B cell (primary cell): ENCODE measurements around the gene UGT2B15. TPM values are rescaled to one million over a fixed set of nuclear protein-coding genes. Genes with fewer than 3 reads are reported as not detected.

ENCODE experiments used
- ATAC-seq: fragments of 200-7000 bp; cut with Tn5 transposase; one replicate; pipeline ENCODE4 v1.10.0; 2021; ENCODE audit warnings: low read depth, mild to moderate bottlenecking, moderate number of reproducible peaks, moderate library complexity
- CTCF ChIA-PET: fragments of 350-600 bp; sonication (Branson Sonifier 250); formaldehyde crosslinking; loops from one replicate; lab custom pipeline; 2021; ENCODE audit warnings: antibody characterized with exemption, inconsistent platforms; lab: Charles Lee
- POLR2A ChIA-PET: fragments of 350-600 bp; sonication (Branson Sonifier 250); formaldehyde crosslinking; loops from one replicate; lab custom pipeline; 2021; ENCODE audit warnings: antibody characterized with exemption; lab: Charles Lee
- DNase-seq: peaks from one replicate; pipeline ENCODE4 v3.0.0; 2013
- H2AFZ ChIP-seq: 2 replicates; pipeline ENCODE4 v1.6.1; 2012; ENCODE audit warnings: mild to moderate bottlenecking, low read depth, low read length; ENCODE audit not compliant: insufficient read depth, poor library complexity, severe bottlenecking
- H3K27ac ChIP-seq, 2 donors: 1 replicate in 1 of 2; 2 replicates in 1 of 2; pipeline ENCODE4 v1.5.1; 2012 to 2013; ENCODE audit warnings: low read length in 2 of 2, mild to moderate bottlenecking in 2 of 2, moderate library complexity in 1 of 2
- H3K27me3 ChIP-seq, 4 experiments: fragments of 200-600 bp in 1 of 4; sonication (generic) in 1 of 4; replicated peaks in 1 of 4; 1 replicate in 2 of 4; 2 replicates in 2 of 4; pipeline versions ENCODE4 v1.6.1 to v1.7.0; 2013 to 2016; ENCODE audit warnings: low read length in 3 of 4, mild to moderate bottlenecking in 2 of 4, mixed read lengths in 1 of 4, moderate library complexity in 1 of 4; ENCODE audit not compliant: insufficient read depth in 4 of 4, control insufficient read depth in 3 of 4; ENCODE audit errors: control extremely low read depth in 1 of 4
- H3K36me3 ChIP-seq, 2 experiments: replicated peaks in 1 of 2; 1 replicate in 1 of 2; 2 replicates in 1 of 2; pipeline versions ENCODE4 v1.6.1 to v1.7.1; 2013; ENCODE audit warnings: low read length in 1 of 2; ENCODE audit not compliant: insufficient read depth in 2 of 2, control insufficient read depth in 1 of 2; ENCODE audit errors: control extremely low read depth in 1 of 2, extremely low read depth in 1 of 2
- H3K4me1 ChIP-seq, 2 donors: fragments of 200-600 bp in 1 of 2; sonication (generic) in 1 of 2; 1 replicate in 1 of 2; 2 replicates in 1 of 2; pipeline versions ENCODE4 v1.5.1 to v1.6.1; 2013 to 2017; ENCODE audit warnings: low read length in 2 of 2; ENCODE audit not compliant: control insufficient read depth in 2 of 2, insufficient read depth in 2 of 2
- H3K4me2 ChIP-seq: replicated peaks from 2 replicates; pipeline ENCODE3; 2012; ENCODE audit warnings: mild to moderate bottlenecking, low read depth, low read length; ENCODE audit not compliant: poor library complexity, severe bottlenecking
- H3K4me3 ChIP-seq, 5 experiments: fragments of 200-600 bp in 1 of 5; sonication (generic) in 1 of 5; 1 replicate in 3 of 5; 2 replicates in 2 of 5; pipeline versions ENCODE4 v1.5.1 to v1.7.0; 2011 to 2016; ENCODE audit warnings: low read length in 4 of 5, mild to moderate bottlenecking in 4 of 5, low read depth in 2 of 5, control low read depth in 1 of 5, moderate library complexity in 1 of 5; ENCODE audit not compliant: insufficient read depth in 1 of 5; ENCODE audit errors: control extremely low read depth in 1 of 5, extremely low read depth in 1 of 5
- H3K79me2 ChIP-seq: fragments of 200-600 bp; sonication (generic); one replicate; pipeline ENCODE4 v1.6.0; 2016; ENCODE audit warnings: low read length; ENCODE audit not compliant: control insufficient read depth, insufficient read depth
- H3K9ac ChIP-seq: fragments of 200-600 bp; sonication (generic); 2 replicates; pipeline ENCODE4 v1.6.1; 2017; ENCODE audit warnings: mild to moderate bottlenecking, low read length, moderate library complexity
- H3K9me3 ChIP-seq, 3 donors: one replicate each; pipeline versions ENCODE4 v1.6.1 to v1.7.1; 2013; ENCODE audit warnings: low read length in 2 of 3; ENCODE audit not compliant: control insufficient read depth in 2 of 3, insufficient read depth in 1 of 3; ENCODE audit errors: control extremely low read depth in 1 of 3
- H4K20me1 ChIP-seq: 2 replicates; pipeline ENCODE4 v1.6.0; 2012; ENCODE audit warnings: mild to moderate bottlenecking, low read length; ENCODE audit not compliant: insufficient read depth, control insufficient read depth, poor library complexity, severe bottlenecking
- H3K27ac Mint-ChIP-seq: one replicate; pipeline ENCODE4 v1.8.0; 2021; ENCODE audit warnings: mixed read lengths
- H3K27me3 Mint-ChIP-seq: one replicate; pipeline ENCODE4 v1.8.0; 2021; ENCODE audit warnings: mixed read lengths
- H3K4me1 Mint-ChIP-seq: one replicate; pipeline ENCODE4 v1.8.0; 2021; ENCODE audit warnings: mixed read lengths
- H3K4me3 Mint-ChIP-seq: one replicate; pipeline ENCODE4 v1.8.0; 2021; ENCODE audit warnings: mixed read lengths
- H3K9me3 Mint-ChIP-seq: one replicate; pipeline ENCODE4 v1.8.0; 2022; ENCODE audit warnings: mixed read lengths; ENCODE audit not compliant: insufficient read depth
- CTCF ChIP-seq: fragments of 200-600 bp; IDR thresholded peaks from one replicate; pipeline ENCODE4 v1.8.0; 2022; ENCODE audit warnings: antibody characterized with exemption, mild to moderate bottlenecking
- EZH2 ChIP-seq: IDR thresholded peaks from 2 replicates; pipeline ENCODE4 v1.6.1; 2012; ENCODE audit warnings: borderline replicate concordance, low read depth, mild to moderate bottlenecking, moderate library complexity, low read length; ENCODE audit not compliant: insufficient read depth, poor library complexity, severe bottlenecking
- WGBS: methylation state at CpG from one replicate; pipeline ENCODE4 v1.1.5; 2013; ENCODE audit warnings: missing lambda C conversion rate; ENCODE audit not compliant: insufficient coverage; 5-methylcytosine and 5-hydroxymethylcytosine counted together
- intact Hi-C: fragments of 100-400 bp; cut with micrococcal nuclease; formaldehyde crosslinking; loops from one replicate; pipeline ENCODE4 v1.10.0; 2022
- polyA plus RNA-seq: library from polyadenylated mRNA; depleted of rRNA; stranded (reverse); fragments of >200 nt; gene quantifications from 2 replicates; pipeline ENCODE4 v1.2.3, GENCODE V29; 2012
- total RNA-seq, 2 donors: library from RNA; stranded (reverse); fragments of 120-200 nt in 1 of 2; gene quantifications; 1 replicate in 1 of 2; 2 replicates in 1 of 2; pipeline versions ENCODE4 v1.2.3 to v1.2.4, GENCODE V29; 2013 to 2022

The UGT2B15 gene
- total and polyA plus RNA-seq, 2 donors (not counting 1 experiment from before 2014, with no cell fraction given): not detected

DNA sequence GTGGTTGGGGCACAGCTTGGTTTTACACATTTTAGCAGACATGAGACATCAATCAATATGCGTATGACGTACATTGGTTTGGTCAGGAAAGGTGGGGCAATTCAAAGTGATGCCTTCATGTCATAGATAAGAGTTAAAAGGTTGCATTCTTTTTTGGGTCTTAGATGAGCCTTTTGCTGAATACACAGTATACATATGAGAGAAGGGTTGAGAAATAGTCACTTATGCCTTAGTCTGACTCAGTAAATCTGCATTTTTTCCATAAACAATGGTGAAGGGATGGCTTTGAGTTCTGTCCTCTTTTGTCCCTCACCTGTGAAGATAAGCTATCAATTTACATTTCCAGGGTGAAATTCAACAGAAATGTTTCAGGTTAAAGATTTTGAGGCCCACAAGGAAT lies 43.9 kb upstream of the UGT2B15 start:
- H3K79me2 ChIP-seq: no peaks in the 10 kb centered on the region
- H2AFZ ChIP-seq: no peak overlapping the region
- 100% methylated on average over 2 of the region's 2 CpGs for WGBS
- TF ChIP-seq EZH2 (no peak), CTCF (no peak)
- H3K4me3 ChIP-seq: no peak overlapping the region
- ATAC-seq (no peak), DNase-seq (no peak)
- no peak overlapping the region for H3K27ac ChIP-seq
- H3K9me3 ChIP-seq: no peaks in the 10 kb centered on the region
- H3K9ac ChIP-seq: no peak overlapping the region
- H3K4me1 Mint-ChIP-seq: no peaks in the 10 kb centered on the region
- POLR2A ChIA-PET: no interaction called here
- intact Hi-C loops: no loop called here
- no peak overlapping the region for H3K4me3 Mint-ChIP-seq
- H3K36me3 ChIP-seq: no peaks in the 10 kb centered on the region
- no peaks in the 10 kb centered on the region for H4K20me1 ChIP-seq
- H3K27me3 ChIP-seq: no peaks in the 10 kb centered on the region
- H3K27ac Mint-ChIP-seq: no peak overlapping the region
- H3K27me3 Mint-ChIP-seq: no peaks in the 10 kb centered on the region
- H3K4me2 ChIP-seq: no peak overlapping the region
- no peaks in the 10 kb centered on the region for H3K4me1 ChIP-seq
- H3K9me3 Mint-ChIP-seq: peaks cover 2% of the 10 kb centered on the region
- CTCF ChIA-PET: no interaction called here

DNA sequence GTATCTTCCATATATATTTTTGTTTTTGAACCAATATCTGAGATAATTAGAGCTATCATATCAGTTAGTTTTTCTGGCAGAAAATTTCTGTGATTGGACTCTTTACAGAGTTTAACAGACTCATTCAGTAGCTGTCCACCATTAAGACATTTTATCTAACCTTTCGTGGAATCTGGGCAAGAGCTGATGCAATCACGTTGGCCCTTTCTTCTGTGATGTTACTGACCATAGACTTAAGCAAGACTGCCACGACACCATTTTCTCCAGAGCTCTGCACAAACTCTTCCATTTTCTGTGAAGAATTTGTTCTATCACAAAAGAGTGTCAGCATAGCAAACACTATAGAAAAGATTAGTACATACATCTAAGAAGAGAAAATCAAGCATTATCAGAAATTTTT lies 41.8 kb upstream of the UGT2B15 start:
- H2AFZ ChIP-seq: no peak overlapping the region
- TF ChIP-seq CTCF: no peak
- no peak for TF ChIP-seq EZH2
- Mint-ChIP-seq H3K4me3 (no peak overlapping the region), H3K27ac (no peak overlapping the region), H3K27me3 (no peaks in the 10 kb centered on the region), H3K9me3 (peaks cover 2% of the 10 kb centered on the region), H3K4me1 (no peaks in the 10 kb centered on the region)
- no peaks in the 10 kb centered on the region for H4K20me1 ChIP-seq
- intact Hi-C loops: no loop called here
- DNase-seq: no peak
- H3K9ac ChIP-seq: no peak overlapping the region
- ChIA-PET POLR2A (no interaction called here), CTCF (no interaction called here)
- H3K79me2 ChIP-seq: no peaks in the 10 kb centered on the region
- H3K27me3 ChIP-seq: no peaks in the 10 kb centered on the region
- H3K4me1 ChIP-seq: no peaks in the 10 kb centered on the region
- WGBS: 100% methylated on average over 2 of the region's 3 CpGs
- no peak for ATAC-seq
- H3K4me3 ChIP-seq: no peak overlapping the region
- H3K4me2 ChIP-seq: no peak overlapping the region
- H3K27ac ChIP-seq: no peak overlapping the region
- H3K9me3 ChIP-seq: no peaks in the 10 kb centered on the region
- H3K36me3 ChIP-seq: no peaks in the 10 kb centered on the region
